Measurements from ENCODE around the gene KIF1A.
"Not testable (repeated sequence)": the region's sequence is repeated elsewhere in the genome, so short reads cannot be mapped to it uniquely, and the experiment has no call there.

The KIF1A gene

GRCh38 chr2:240782886-240783818, 36.9 kb downstream of the KIF1A start:
- H3K9me3 Mint-ChIP-seq = no peaks in the 10 kb centered on the region
- no peaks in the 10 kb centered on the region for H3K27me3 Mint-ChIP-seq
- no peaks in the 10 kb centered on the region for H3K4me1 Mint-ChIP-seq (ENCODE audit: low read depth)
- H3K4me3 Mint-ChIP-seq = no peak overlapping the region
- H3K27ac Mint-ChIP-seq = no peak overlapping the region
- no peaks in the 10 kb centered on the region for H3K36me3 Mint-ChIP-seq (ENCODE audit: low read depth)

- Mint-ChIP-seq H3K4me1 (ENCODE audit: low read depth) (no peaks in the 10 kb centered on the region), H3K27ac (no peak overlapping the region), H3K9me3 (no peaks in the 10 kb centered on the region), H3K4me3 (no peak overlapping the region), H3K27me3 (no peaks in the 10 kb centered on the region), H3K36me3 (ENCODE audit: low read depth) (no peaks in the 10 kb centered on the region)
These were observed 37.7 kb downstream of the KIF1A start for GRCh38 chr2:240782221-240782885.

- Mint-ChIP-seq H3K27ac (no peak overlapping the region), H3K36me3 (ENCODE audit: low read depth) (no peaks in the 10 kb centered on the region), H3K4me3 (no peak overlapping the region), H3K27me3 (no peaks in the 10 kb centered on the region), H3K4me1 (ENCODE audit: low read depth) (no peaks in the 10 kb centered on the region), H3K9me3 (no peaks in the 10 kb centered on the region)
These were observed 38.4 kb downstream of the KIF1A start for GRCh38 chr2:240781471-240782220.

- no peaks in the 10 kb centered on the region for H3K9me3 Mint-ChIP-seq
- no peak overlapping the region for H3K27ac Mint-ChIP-seq
- H3K4me3 Mint-ChIP-seq = no peak overlapping the region
- no peaks in the 10 kb centered on the region for H3K36me3 Mint-ChIP-seq (ENCODE audit: low read depth)
- no peaks in the 10 kb centered on the region for H3K27me3 Mint-ChIP-seq
- H3K4me1 Mint-ChIP-seq (ENCODE audit: low read depth) = no peaks in the 10 kb centered on the region
These were observed 39.9 kb downstream of the KIF1A start for GRCh38 chr2:240780023-240780700.

GRCh38 chr2:240779250-240779832, 40.7 kb downstream of the KIF1A start:
- H3K27me3 Mint-ChIP-seq; H3K9me3 Mint-ChIP-seq; H3K27ac Mint-ChIP-seq; H3K4me3 Mint-ChIP-seq; H3K36me3 Mint-ChIP-seq (ENCODE audit: low read depth); H3K4me1 Mint-ChIP-seq (ENCODE audit: low read depth): not testable (repeated sequence)

GRCh38 chr2:240778426-240778825, 41.6 kb downstream of the KIF1A start:
- H3K36me3 Mint-ChIP-seq (ENCODE audit: low read depth) = no peaks in the 10 kb centered on the region
- no peaks in the 10 kb centered on the region for H3K9me3 Mint-ChIP-seq
- no peak overlapping the region for H3K27ac Mint-ChIP-seq
- H3K4me3 Mint-ChIP-seq = no peak overlapping the region
- no peaks in the 10 kb centered on the region for H3K27me3 Mint-ChIP-seq
- H3K4me1 Mint-ChIP-seq (ENCODE audit: low read depth) = no peaks in the 10 kb centered on the region

- no peak overlapping the region for H3K4me3 Mint-ChIP-seq
- no peak overlapping the region for H3K27ac Mint-ChIP-seq
- H3K27me3 Mint-ChIP-seq = no peaks in the 10 kb centered on the region
- no peaks in the 10 kb centered on the region for H3K9me3 Mint-ChIP-seq
- H3K36me3 Mint-ChIP-seq (ENCODE audit: low read depth) = no peaks in the 10 kb centered on the region
- H3K4me1 Mint-ChIP-seq (ENCODE audit: low read depth) = no peaks in the 10 kb centered on the region
These were observed 42.4 kb downstream of the KIF1A start for GRCh38 chr2:240777456-240778212.

- H3K27ac Mint-ChIP-seq = no peak overlapping the region
- H3K36me3 Mint-ChIP-seq (ENCODE audit: low read depth) = no peaks in the 10 kb centered on the region
- H3K27me3 Mint-ChIP-seq = no peaks in the 10 kb centered on the region
- no peaks in the 10 kb centered on the region for H3K9me3 Mint-ChIP-seq
- no peak overlapping the region for H3K4me3 Mint-ChIP-seq
- no peaks in the 10 kb centered on the region for H3K4me1 Mint-ChIP-seq (ENCODE audit: low read depth)
These were observed 44.1 kb downstream of the KIF1A start for GRCh38 chr2:240775905-240776304.

GRCh38 chr2:240774856-240775255, 45.2 kb downstream of the KIF1A start:
- Mint-ChIP-seq H3K4me3 (no peak overlapping the region), H3K36me3 (ENCODE audit: low read depth) (no peaks in the 10 kb centered on the region), H3K27me3 (no peaks in the 10 kb centered on the region), H3K9me3 (no peaks in the 10 kb centered on the region), H3K27ac (no peak overlapping the region), H3K4me1 (ENCODE audit: low read depth) (no peaks in the 10 kb centered on the region)

GRCh38 chr2:240769096-240769495, 50.9 kb downstream of the KIF1A start:
- Mint-ChIP-seq H3K36me3 (ENCODE audit: low read depth) (no peaks in the 10 kb centered on the region), H3K4me3 (no peak overlapping the region), H3K9me3 (no peaks in the 10 kb centered on the region), H3K27ac (no peak overlapping the region), H3K27me3 (no peaks in the 10 kb centered on the region), H3K4me1 (ENCODE audit: low read depth) (no peaks in the 10 kb centered on the region)

- no peaks in the 10 kb centered on the region for H3K9me3 Mint-ChIP-seq
- H3K36me3 Mint-ChIP-seq (ENCODE audit: low read depth) = no peaks in the 10 kb centered on the region
- no peaks in the 10 kb centered on the region for H3K27me3 Mint-ChIP-seq
- no peaks in the 10 kb centered on the region for H3K4me1 Mint-ChIP-seq (ENCODE audit: low read depth)
- H3K4me3 Mint-ChIP-seq = no peak overlapping the region
- H3K27ac Mint-ChIP-seq = no peak overlapping the region
These were observed 51.8 kb downstream of the KIF1A start for GRCh38 chr2:240768216-240768615.

GRCh38 chr2:240767341-240767740, 52.7 kb downstream of the KIF1A start:
- no peaks in the 10 kb centered on the region for H3K36me3 Mint-ChIP-seq (ENCODE audit: low read depth)
- H3K27me3 Mint-ChIP-seq = no peaks in the 10 kb centered on the region
- no peak overlapping the region for H3K27ac Mint-ChIP-seq
- H3K4me3 Mint-ChIP-seq = no peak overlapping the region
- H3K4me1 Mint-ChIP-seq (ENCODE audit: low read depth) = no peaks in the 10 kb centered on the region
- H3K9me3 Mint-ChIP-seq = no peaks in the 10 kb centered on the region

GRCh38 chr2:240766072-240766471, 53.9 kb downstream of the KIF1A start:
- Mint-ChIP-seq H3K9me3 (no peaks in the 10 kb centered on the region), H3K4me3 (no peak overlapping the region), H3K4me1 (ENCODE audit: low read depth) (no peaks in the 10 kb centered on the region), H3K36me3 (ENCODE audit: low read depth) (no peaks in the 10 kb centered on the region), H3K27me3 (no peaks in the 10 kb centered on the region), H3K27ac (no peak overlapping the region)

- H3K9me3 Mint-ChIP-seq = no peaks in the 10 kb centered on the region
- H3K4me1 Mint-ChIP-seq (ENCODE audit: low read depth) = no peaks in the 10 kb centered on the region
- H3K27me3 Mint-ChIP-seq = no peaks in the 10 kb centered on the region
- H3K27ac Mint-ChIP-seq = no peak overlapping the region
- H3K36me3 Mint-ChIP-seq (ENCODE audit: low read depth) = no peaks in the 10 kb centered on the region
- no peak overlapping the region for H3K4me3 Mint-ChIP-seq
These were observed 55.0 kb downstream of the KIF1A start for GRCh38 chr2:240765007-240765406.

All from stimulated activated naive CD8-positive, alpha-beta T cell treated with anti-CD3 and anti-CD28 coated beads, Interleukin-15, Interleukin-2, amounts not matched to agents 100 ng/mL and 50 ng/mL, for 24 hours (primary cell).